IMR-90 (cell line): ENCODE measurements around the gene SLC26A11. TPM values are rescaled to one million over a fixed set of nuclear protein-coding genes. Genes with fewer than 3 reads are reported as not detected.
"Not testable (repeated sequence)": the region's sequence is repeated elsewhere in the genome, so short reads cannot be mapped to it uniquely, and the experiment has no call there.

Source experiments
- ATAC-seq: fragments of 200-7000 bp; cut with Tn5 transposase; 2 replicates; pipeline ENCODE4 v1.9.1; 2020; ENCODE audit warnings: low read depth, mild to moderate bottlenecking, moderate library complexity
- BruUV-seq: library from RNA; stranded (reverse); fragments of 400-500 nt; replicated peaks from 2 replicates; lab custom pipeline; 2021; lab: Mats Ljungman, UMichigan
- CTCF ChIA-PET: fragments of 300-600 bp; formaldehyde crosslinking; extraction: SDS; loops from one replicate; lab custom pipeline; 2021; ENCODE audit warnings: antibody characterized with exemption; lab: Yijun Ruan, JAX
- POLR2A ChIA-PET: fragments of 300-600 bp; sonication (Branson Sonifier 250); formaldehyde crosslinking; loops from one replicate; lab custom pipeline; 2022; ENCODE audit warnings: antibody characterized with exemption; ENCODE audit not compliant: unreplicated experiment; lab: Charles Lee
- DNase-seq: peaks from one replicate; pipeline ENCODE4 v3.0.0; 2013
- H2AFZ ChIP-seq: replicated peaks from 2 replicates; pipeline ENCODE3; 2013; ENCODE audit warnings: low read length, mild to moderate bottlenecking; ENCODE audit not compliant: poor library complexity
- H2AK5ac ChIP-seq: 2 replicates; pipeline ENCODE4 v1.6.1; 2013; ENCODE audit warnings: low read depth, low read length, inconsistent platforms
- H2AK9ac ChIP-seq: replicated peaks from 2 replicates; pipeline ENCODE3; 2013; ENCODE audit warnings: mild to moderate bottlenecking, low read depth, low read length, moderate library complexity; ENCODE audit not compliant: poor library complexity
- H2BK120ac ChIP-seq: 2 replicates; pipeline ENCODE4 v1.6.1; 2013; ENCODE audit warnings: low read depth, low read length, inconsistent platforms
- H2BK15ac ChIP-seq: 3 replicates; pipeline ENCODE4 v1.6.1; 2013; ENCODE audit warnings: low read depth, low read length, inconsistent platforms
- H2BK20ac ChIP-seq: 2 replicates; pipeline ENCODE4 v1.6.1; 2013; ENCODE audit warnings: low read depth, mild to moderate bottlenecking, inconsistent platforms, low read length, moderate library complexity
- H2BK5ac ChIP-seq: 2 replicates; pipeline ENCODE4 v1.6.1; 2013; ENCODE audit warnings: mild to moderate bottlenecking, low read depth, low read length, inconsistent platforms; ENCODE audit not compliant: poor library complexity, severe bottlenecking
- H3K14ac ChIP-seq: replicated peaks from 2 replicates; pipeline ENCODE4 v1.6.1; 2013; ENCODE audit warnings: low read depth, low read length, inconsistent platforms
- H3K18ac ChIP-seq: 2 replicates; pipeline ENCODE4 v1.6.1; 2013; ENCODE audit warnings: low read depth, low read length, control low read depth
- H3K23ac ChIP-seq: 2 replicates; pipeline ENCODE4 v1.6.1; 2013; ENCODE audit warnings: low read depth, low read length, inconsistent platforms
- H3K27ac ChIP-seq: 2 replicates; pipeline ENCODE4 v1.5.1; 2013; ENCODE audit warnings: mild to moderate bottlenecking, control low read depth, low read length; ENCODE audit not compliant: insufficient read depth
- H3K27me3 ChIP-seq: 2 replicates; pipeline ENCODE4 v1.6.1; 2013; ENCODE audit warnings: low read length; ENCODE audit not compliant: control insufficient read depth, insufficient read depth
- H3K36me3 ChIP-seq: 2 replicates; pipeline ENCODE4 v1.6.1; 2013; ENCODE audit warnings: low read length, mixed read lengths; ENCODE audit not compliant: control insufficient read depth, insufficient read depth
- H3K4ac ChIP-seq: 2 replicates; pipeline ENCODE4 v1.6.1; 2013; ENCODE audit warnings: low read depth, low read length, inconsistent platforms
- H3K4me1 ChIP-seq: 2 replicates; pipeline ENCODE4 v1.6.1; 2013; ENCODE audit warnings: low read length, mixed read lengths; ENCODE audit not compliant: control insufficient read depth, insufficient read depth
- H3K4me2 ChIP-seq: 2 replicates; pipeline ENCODE4 v1.6.1; 2013; ENCODE audit warnings: low read depth, mild to moderate bottlenecking, control low read depth, low read length, moderate library complexity
- H3K4me3 ChIP-seq: 2 replicates; pipeline ENCODE4 v1.5.1; 2013; ENCODE audit warnings: low read depth, mild to moderate bottlenecking, control low read depth, low read length, moderate library complexity; ENCODE audit not compliant: insufficient read depth
- H3K56ac ChIP-seq: 2 replicates; pipeline ENCODE4 v1.6.1; 2013; ENCODE audit warnings: low read length, inconsistent platforms; ENCODE audit not compliant: insufficient read depth; ENCODE audit errors: extremely low read depth
- H3K79me1 ChIP-seq, 2 experiments: 2 replicates each; pipeline ENCODE4 v1.6.1; 2013; ENCODE audit warnings: low read length in 2 of 2, inconsistent platforms in 1 of 2, low read depth in 1 of 2
- H3K9ac ChIP-seq: 2 replicates; pipeline ENCODE4 v1.6.1; 2013; ENCODE audit warnings: low read depth, low read length, control low read depth
- H3K9me1 ChIP-seq: 2 replicates; pipeline ENCODE4 v1.6.1; 2013; ENCODE audit warnings: low read length, inconsistent platforms; ENCODE audit not compliant: insufficient read depth
- H3K9me3 ChIP-seq: 2 replicates; pipeline ENCODE4 v1.6.1; 2013; ENCODE audit warnings: low read length; ENCODE audit not compliant: control insufficient read depth, insufficient read depth
- H4K20me1 ChIP-seq: 2 replicates; pipeline ENCODE4 v1.6.1; 2013; ENCODE audit warnings: low read length, inconsistent platforms; ENCODE audit not compliant: insufficient read depth
- H4K5ac ChIP-seq: 2 replicates; pipeline ENCODE4 v1.6.1; 2013; ENCODE audit warnings: mild to moderate bottlenecking, low read depth, low read length, control low read depth
- H4K8ac ChIP-seq, 2 experiments: 2 replicates each; pipeline ENCODE4 v1.6.1; 2013; ENCODE audit warnings: low read depth in 2 of 2, low read length in 2 of 2, control low read depth in 1 of 2, inconsistent platforms in 1 of 2
- H4K91ac ChIP-seq: 2 replicates; pipeline ENCODE4 v1.6.1; 2013; ENCODE audit warnings: low read depth, low read length, inconsistent platforms; ENCODE audit not compliant: insufficient read depth
- WGBS, 2 experiments: methylation state at CpG; one replicate each; pipeline versions ENCODE4 v1.1.5 to v1.1.7; 2013; ENCODE audit warnings: missing lambda C conversion rate in 2 of 2; ENCODE audit not compliant: insufficient read length in 1 of 2; ENCODE audit errors: extremely low coverage in 2 of 2; 5-methylcytosine and 5-hydroxymethylcytosine counted together
- dilution Hi-C: fragments of 300-500 bp; cut with HindIII; formaldehyde crosslinking; loops from one replicate; pipeline ENCODE4 v1.14.3; 2018; ENCODE audit warnings: low sequenced_read_pairs; ENCODE audit not compliant: unreplicated experiment
- in situ Hi-C: fragments of 300-500 bp; cut with MboI; formaldehyde crosslinking; loops from 3 replicates; pipeline ENCODE4 v1.14.3; 2019; ENCODE audit warnings: low sequenced_read_pairs, inconsistent platforms, mixed read lengths
- intact Hi-C: fragments of 100-400 bp; cut with micrococcal nuclease; formaldehyde crosslinking; loops from 2 replicates; pipeline ENCODE4 v1.10.0; 2022
- polyA plus RNA-seq, 3 experiments: library from polyadenylated mRNA; depleted of rRNA; stranded (reverse); fragments of >200 nt; gene quantifications; 2 replicates each; pipeline ENCODE4 v1.2.3, GENCODE V29; 2012; ENCODE audit warnings: low replicate concordance in 1 of 3
- total RNA-seq: library from RNA; depleted of rRNA; stranded (reverse); fragments of >200 nt; gene quantifications from 2 replicates; pipeline ENCODE4 v1.2.3, GENCODE V29; 2012

The SLC26A11 gene
- total and polyA plus RNA-seq, 2 of the 4 experiments (the other 2 are of a cell fraction), result 3.2 to 15.6 TPM

DNA sequence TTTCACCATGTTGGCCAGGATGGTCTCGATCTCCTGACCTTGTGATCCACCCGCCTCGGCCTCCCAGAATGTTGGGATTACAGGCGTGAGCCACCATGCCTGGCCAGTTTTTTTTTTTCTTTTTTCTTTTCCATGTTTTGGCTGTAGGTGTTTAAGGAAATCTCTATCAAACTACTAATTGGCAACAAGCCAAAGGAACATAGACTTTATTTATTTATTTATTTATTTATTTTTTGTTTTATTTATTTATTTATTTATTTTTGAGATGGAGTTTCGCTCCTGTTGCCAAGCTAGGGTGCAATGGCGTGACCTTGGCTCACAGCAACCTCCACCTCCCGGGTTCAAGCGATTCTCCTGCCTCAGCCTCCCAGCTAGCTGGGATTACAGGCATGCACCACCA, 55.6 kb downstream of the SLC26A11 start:
- ATAC-seq, dilution Hi-C loops, intact Hi-C loops, H3K56ac ChIP-seq, H3K9ac ChIP-seq, H2BK120ac ChIP-seq, H2AFZ ChIP-seq, POLR2A ChIA-PET, H2AK5ac ChIP-seq, H2BK15ac ChIP-seq, H4K8ac ChIP-seq, in situ Hi-C loops, H2AK9ac ChIP-seq, H3K9me1 ChIP-seq, H3K9me3 ChIP-seq, H3K27me3 ChIP-seq, H4K91ac ChIP-seq, H3K4ac ChIP-seq, H3K14ac ChIP-seq, H4K5ac ChIP-seq, H2BK20ac ChIP-seq, H3K4me3 ChIP-seq, H2BK5ac ChIP-seq, DNase-seq, H3K18ac ChIP-seq, H3K27ac ChIP-seq, H3K23ac ChIP-seq, H3K4me1 ChIP-seq, CTCF ChIA-PET, H3K4me2 ChIP-seq, BruUV-seq: not testable (repeated sequence)
- WGBS, 2 experiments, result no CpG with 5 or more reads among the region's 8 CpGs
- H3K36me3 ChIP-seq, result peaks cover 30% of the 10 kb centered on the region
- H3K79me1 ChIP-seq, result peaks cover 15 to 53% of the 10 kb centered on the region in 2 experiments
- peaks cover 21% of the 10 kb centered on the region for H4K20me1 ChIP-seq
